ENCODE results near the gene ANKRD45.
"Not testable (repeated sequence)": the region's sequence is repeated elsewhere in the genome, so short reads cannot be mapped to it uniquely, and the experiment has no call there.

ANKRD45 gene

GRCh38 chr1:173639102-173639501 lies 30.5 kb downstream of the ANKRD45 start:
- DNase-seq, result no peak

- DNase-seq, result no peak
Measured at GRCh38 chr1:173638043-173639021, 31.3 kb downstream of the ANKRD45 start.

DNA sequence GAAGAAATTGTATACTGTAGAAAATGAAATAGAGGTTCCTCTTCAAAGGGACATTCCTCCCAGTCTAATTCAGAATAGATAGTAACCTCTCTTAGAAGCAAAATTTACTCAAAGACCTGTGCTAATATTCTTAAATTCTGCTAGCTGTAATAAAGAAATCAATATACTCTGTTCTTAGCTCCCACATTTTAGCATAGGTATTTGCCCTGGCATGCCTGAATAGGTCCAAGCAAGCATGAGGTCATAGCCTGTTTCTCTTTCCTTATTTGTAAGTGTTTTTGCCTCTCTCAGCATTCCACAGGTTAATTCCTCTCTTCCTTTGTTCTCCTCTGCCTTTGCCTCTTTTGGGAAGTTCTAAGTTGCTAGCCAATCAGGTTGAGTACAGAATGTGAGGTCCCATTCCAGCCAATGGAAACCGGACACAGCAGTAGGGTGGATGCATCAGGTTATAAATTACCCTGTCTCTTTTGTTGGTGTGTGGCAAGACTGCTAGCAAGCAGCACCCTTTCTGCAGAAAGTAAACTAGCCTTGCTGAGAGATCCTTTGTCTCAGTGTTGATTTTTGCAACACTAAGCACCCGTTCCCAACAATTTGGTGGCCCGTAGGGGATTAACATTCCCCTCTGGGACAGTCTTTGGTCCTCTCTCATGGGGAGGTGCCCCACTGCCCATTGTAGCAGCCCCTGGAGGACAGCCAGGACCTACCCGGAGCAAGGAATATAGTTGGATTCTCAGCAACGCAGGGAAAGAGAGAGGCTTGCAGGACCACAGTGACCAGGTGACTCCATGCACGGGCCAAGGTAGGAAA lies 32.2 kb downstream of the ANKRD45 start:
- DNase-seq, result not testable (repeated sequence)

DNA sequence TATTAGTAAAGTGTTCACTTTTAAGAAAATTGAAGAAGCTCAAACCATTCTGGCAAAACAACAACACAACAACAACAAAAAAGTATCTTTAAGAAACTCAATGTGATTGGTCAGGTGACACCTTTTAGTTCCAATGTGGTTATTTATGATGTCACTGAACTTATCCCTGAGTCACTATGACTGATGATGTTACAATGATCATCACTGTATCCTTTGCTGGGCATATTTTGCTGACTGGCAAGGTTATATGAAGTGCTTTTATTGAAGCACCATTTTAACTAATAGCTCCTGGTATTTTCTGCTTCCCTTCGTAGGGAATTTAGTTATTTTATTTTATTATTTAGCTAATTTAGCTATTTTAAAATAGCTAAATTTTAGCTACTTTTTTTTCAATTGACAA lies 34.5 kb downstream of the ANKRD45 start, which contains the start of gene TEX50:
TEX50 (plus strand) TSS at position 223 of the 400 bp plus-strand sequence. CDS start 184 bp downstream, outside the sequence.
- DNase-seq, result no peak

GRCh38 chr1:173628888-173629287 lies 40.8 kb downstream of the ANKRD45 start:
- no peak for DNase-seq

DNA sequence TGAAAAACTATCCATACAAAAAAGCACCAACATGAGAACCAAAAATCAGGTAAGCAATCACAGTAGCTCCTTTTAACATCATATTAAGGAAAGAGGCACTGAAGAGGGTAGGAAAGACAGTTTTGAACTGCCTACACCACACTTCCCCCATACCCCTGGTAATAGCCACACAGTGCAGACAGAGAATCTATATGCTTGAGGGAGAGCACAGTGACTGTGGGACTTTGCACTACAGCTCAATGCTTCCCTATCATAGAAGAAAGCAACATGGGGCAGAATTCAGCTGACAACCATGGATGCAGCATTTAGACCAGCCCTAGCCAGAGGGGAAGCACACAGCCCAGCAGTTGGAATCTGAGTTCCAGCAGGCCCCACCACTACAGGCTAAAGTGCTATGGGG lies 42.4 kb downstream of the ANKRD45 start:
- no peak for DNase-seq

GRCh38 chr1:173616859-173617258 lies 52.8 kb downstream of the ANKRD45 start:
- DNase-seq, result no peak

GRCh38 chr1:173613086-173613485 lies 56.6 kb downstream of the ANKRD45 start:
- not testable (repeated sequence) for DNase-seq

- no peak for DNase-seq
Measured at GRCh38 chr1:173608503-173609216, 61.0 kb downstream of the ANKRD45 start.

- DNase-seq, result no peak
Measured at GRCh38 chr1:173603056-173603591, 66.5 kb downstream of the ANKRD45 start, which contains the start of gene SLC9C2. TSS of gene SLC9C2 (minus strand) at chr1:173603072. CDS start at chr1:173601776, 1,296 bp downstream.

GRCh38 chr1:173601588-173601987 lies 68.1 kb downstream of the ANKRD45 start:
- DNase-seq, result no peak

DNA sequence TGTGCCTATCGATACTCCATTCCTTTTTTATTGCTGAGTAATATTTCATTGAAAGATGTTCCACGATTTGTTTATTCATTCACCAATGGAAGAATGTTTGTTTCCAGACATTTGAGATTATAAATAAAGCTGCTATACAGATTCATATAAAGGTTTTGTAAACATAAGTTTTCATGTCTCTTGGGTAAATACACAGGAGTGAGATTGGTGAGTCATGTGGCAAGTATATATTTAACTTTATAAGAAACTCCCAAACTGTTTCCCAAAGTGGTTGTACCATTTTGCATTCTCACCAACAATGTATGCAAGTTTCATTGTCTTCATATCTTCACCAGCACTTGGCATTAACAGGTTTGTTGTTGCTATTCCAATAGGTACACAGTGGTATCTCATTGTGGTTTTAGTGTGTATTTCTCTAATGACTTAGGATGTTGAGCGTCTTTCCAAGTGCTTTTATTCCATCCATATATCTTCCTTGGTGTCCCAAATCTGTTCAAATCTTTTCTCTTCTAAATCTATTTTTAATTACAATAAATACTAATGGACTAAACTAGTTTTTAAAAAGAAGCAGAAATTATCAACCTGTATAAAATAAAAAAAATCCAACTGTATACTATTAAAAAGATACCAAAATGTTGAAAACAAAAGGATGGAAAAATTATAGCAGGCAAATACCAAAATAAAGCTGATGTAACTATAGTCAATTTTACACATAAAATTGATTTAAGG lies 73.4 kb downstream of the ANKRD45 start:
- DNase-seq, result no peak

DNA sequence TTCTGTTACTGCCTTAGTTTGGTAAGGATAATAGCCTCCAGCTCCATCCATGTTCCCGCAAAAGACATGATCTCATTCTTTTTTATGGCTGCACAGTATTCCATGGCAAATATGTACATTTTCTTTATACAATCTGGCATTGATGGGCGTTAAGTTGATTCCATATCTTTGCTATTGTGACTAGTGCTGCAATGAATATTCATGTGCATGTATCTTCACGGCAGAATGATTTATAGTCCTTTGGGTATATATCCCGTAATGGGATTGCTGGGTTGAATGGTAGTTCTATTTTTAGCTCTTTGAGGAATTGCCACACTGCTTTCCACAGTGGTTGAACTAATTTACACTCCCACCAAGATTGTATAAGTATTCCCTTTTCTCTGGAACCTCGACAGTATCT lies 78.5 kb downstream of the ANKRD45 start:
- DNase-seq, result not testable (repeated sequence)

GRCh38 chr1:173590557-173590956 lies 79.1 kb downstream of the ANKRD45 start:
- DNase-seq, result no peak

DNA sequence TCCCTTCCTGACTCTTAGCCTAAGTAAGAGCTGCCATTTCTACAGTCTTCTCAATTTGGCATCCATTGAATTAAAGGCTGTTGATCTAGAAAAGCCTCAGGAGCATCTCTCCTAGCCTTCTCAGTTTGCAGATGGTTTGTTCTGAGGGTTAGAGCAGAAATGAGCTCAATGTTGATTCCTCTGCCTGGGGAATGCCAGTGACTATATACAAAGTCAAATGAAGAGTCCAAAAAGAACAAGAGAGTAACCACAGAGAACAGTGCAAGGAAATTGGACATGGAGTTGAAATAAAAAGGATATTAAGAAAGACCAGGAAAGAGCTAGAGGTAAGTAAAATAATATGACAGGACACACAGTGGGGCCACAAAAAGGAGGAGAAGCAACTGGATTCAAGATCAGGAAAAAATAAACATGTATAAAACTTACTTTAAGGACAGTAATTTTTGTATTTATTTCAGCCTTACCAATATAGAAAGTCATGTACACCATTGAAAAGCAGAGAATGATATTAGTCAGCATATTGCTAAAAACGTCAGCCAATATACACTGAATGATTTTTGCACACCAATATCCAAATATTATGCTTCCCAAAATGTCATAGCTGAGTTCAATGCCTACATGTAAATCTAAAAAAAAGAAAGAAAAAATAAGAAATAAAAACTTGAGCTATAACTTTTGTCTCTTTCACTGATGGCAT lies 88.1 kb downstream of the ANKRD45 start:
- no peak for DNase-seq

GRCh38 chr1:173580658-173581057 lies 89.0 kb downstream of the ANKRD45 start:
- DNase-seq, result no peak

GRCh38 chr1:173580071-173580470 lies 89.6 kb downstream of the ANKRD45 start:
- no peak for DNase-seq

DNA sequence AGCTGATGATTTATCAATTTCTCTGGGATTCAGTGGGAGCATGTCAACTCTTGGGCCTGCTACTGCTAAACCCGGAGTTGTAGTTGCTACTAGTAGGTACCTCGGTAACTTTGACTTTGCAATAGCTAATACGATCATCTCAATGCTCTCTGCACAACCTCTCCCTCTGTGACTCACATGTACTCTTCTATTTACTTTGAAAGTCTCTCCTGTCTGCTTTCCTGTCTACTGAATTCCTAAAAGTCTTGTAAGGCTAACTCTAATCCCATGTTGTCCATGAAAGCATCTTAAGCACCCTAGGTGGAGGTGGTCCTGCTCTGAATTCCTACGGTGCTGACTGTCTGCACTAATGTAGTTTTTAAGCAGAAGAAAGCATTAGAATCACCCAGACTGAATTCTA lies 96.1 kb downstream of the ANKRD45 start:
- no peak for DNase-seq

DNA sequence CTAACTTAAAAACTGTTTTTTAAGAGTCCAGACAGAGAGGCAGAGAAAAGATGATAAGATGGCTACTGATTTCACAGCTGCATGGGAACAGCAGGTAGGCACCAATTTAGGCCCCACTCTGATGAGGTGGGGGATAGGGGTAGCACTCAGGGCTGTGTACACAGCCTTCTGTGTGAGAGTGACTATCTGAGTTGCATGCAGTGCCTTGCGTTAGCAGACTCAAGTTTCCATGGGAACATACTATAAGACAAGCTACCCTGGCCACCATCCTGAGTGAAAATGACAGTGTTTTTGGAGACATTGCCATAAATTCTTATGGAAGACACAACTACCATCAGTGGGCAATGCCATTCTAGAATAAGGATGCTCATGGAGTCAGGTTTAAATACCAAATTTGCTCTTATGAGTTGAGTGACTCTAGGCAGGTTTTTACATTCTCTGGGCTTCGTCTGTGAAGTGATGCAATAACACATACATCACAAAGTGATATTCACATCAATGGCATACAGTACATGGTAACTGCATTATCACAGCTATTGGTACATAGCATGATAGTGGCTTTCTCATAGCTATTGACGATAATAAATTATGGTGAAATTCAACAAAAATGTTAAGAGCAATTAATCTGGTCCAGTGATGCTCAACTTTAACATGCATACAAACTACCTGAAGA lies 97.3 kb downstream of the ANKRD45 start:
- DNase-seq, result no peak

GRCh38 chr1:173570370-173571007 lies 99.2 kb downstream of the ANKRD45 start:
- DNase-seq, result no peak

All from SHP77 treated with DMSO at 0.1 percent for 48 hours (cell line).